Tibial nerve (tissue), 3 donors: Measurements from ENCODE around the gene DLG1.

Experiments
- POLR2A ChIP-seq, 2 donors: fragments of 450-650 bp; IDR thresholded peaks; one replicate each; pipeline ENCODE4 v1.6.1; 2017; ENCODE audit warnings: antibody characterized with exemption in 2 of 2, mild to moderate bottlenecking in 2 of 2, moderate library complexity in 2 of 2
- TF ChIP-seq, protein P1 (sequence below), 5 experiments: fragments of 200-600 bp in 3 of 5; fragments of 450-650 bp in 2 of 5; sonication (generic) in 3 of 5; IDR thresholded peaks; one replicate each; pipeline ENCODE4 v1.5.1; 2016 to 2019; ENCODE audit warnings: antibody characterized with exemption in 5 of 5, mild to moderate bottlenecking in 3 of 5, moderate library complexity in 2 of 5

DNA sequence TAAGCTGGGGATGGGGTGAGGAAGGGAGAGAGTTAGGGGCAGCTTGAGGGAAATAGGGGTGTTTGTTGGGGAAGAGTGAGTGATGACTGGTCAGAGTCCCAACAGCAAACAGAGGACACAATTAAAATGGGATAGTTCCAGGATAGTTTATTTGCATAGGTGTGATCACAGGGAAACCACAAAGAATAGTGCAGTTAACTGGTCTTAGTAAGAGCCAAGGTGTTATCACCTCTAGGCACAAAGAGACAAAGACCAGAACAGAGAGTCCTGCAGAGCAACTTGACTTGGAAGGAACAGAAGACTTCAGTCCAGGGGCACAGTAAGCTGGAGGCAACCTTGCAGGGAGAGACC lies 42.1 kb upstream of the DLG1 start:
- TF ChIP-seq, protein P1, sequence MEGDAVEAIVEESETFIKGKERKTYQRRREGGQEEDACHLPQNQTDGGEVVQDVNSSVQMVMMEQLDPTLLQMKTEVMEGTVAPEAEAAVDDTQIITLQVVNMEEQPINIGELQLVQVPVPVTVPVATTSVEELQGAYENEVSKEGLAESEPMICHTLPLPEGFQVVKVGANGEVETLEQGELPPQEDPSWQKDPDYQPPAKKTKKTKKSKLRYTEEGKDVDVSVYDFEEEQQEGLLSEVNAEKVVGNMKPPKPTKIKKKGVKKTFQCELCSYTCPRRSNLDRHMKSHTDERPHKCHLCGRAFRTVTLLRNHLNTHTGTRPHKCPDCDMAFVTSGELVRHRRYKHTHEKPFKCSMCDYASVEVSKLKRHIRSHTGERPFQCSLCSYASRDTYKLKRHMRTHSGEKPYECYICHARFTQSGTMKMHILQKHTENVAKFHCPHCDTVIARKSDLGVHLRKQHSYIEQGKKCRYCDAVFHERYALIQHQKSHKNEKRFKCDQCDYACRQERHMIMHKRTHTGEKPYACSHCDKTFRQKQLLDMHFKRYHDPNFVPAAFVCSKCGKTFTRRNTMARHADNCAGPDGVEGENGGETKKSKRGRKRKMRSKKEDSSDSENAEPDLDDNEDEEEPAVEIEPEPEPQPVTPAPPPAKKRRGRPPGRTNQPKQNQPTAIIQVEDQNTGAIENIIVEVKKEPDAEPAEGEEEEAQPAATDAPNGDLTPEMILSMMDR (IDR thresholded peaks at IDR 0.05): no peak
- no peak for TF ChIP-seq POLR2A (IDR thresholded peaks at IDR 0.05)
